A673 (cell line): ENCODE data around the gene PHTF2. TPM values are rescaled to one million over a fixed set of nuclear protein-coding genes. Genes with fewer than 3 reads are reported as not detected.

ENCODE experiments used
- BruUV-seq: library from RNA; stranded (reverse); fragments of 400-500 nt; replicated peaks from 2 replicates; lab custom pipeline; 2021; lab: Mats Ljungman, UMichigan
- CTCF ChIA-PET: fragments of 300-600 bp; sonication (Branson Sonifier 250); formaldehyde crosslinking; loops from one replicate; lab custom pipeline; 2022; ENCODE audit warnings: antibody characterized with exemption; lab: Charles Lee
- POLR2A ChIA-PET: fragments of 300-600 bp; sonication (Branson Sonifier 250); formaldehyde crosslinking; loops from one replicate; lab custom pipeline; 2022; ENCODE audit warnings: antibody characterized with exemption; ENCODE audit not compliant: low non-redundant PET; lab: Charles Lee
- DNase-seq: peaks from one replicate; pipeline ENCODE4 v3.0.0-alpha.2; 2015; ENCODE audit warnings: low spot score
- H3K27ac ChIP-seq: fragments of 200-600 bp; sonication (generic); 2 replicates; pipeline ENCODE4 v1.5.1; 2016; ENCODE audit warnings: mixed run types, low read depth, mild to moderate bottlenecking, mixed read lengths, antibody characterized with exemption, low read length; ENCODE audit not compliant: poor library complexity, severe bottlenecking
- H3K27me3 ChIP-seq: fragments of 200-600 bp; sonication (generic); replicated peaks from 2 replicates; pipeline ENCODE4 v1.6.1; 2017; ENCODE audit warnings: mixed run types, low read depth, mild to moderate bottlenecking, mixed read lengths, antibody characterized with exemption, low read length; ENCODE audit not compliant: insufficient read depth, poor library complexity
- H3K36me3 ChIP-seq: fragments of 200-600 bp; sonication (generic); 2 replicates; pipeline ENCODE4 v1.6.1; 2016; ENCODE audit warnings: mixed run types, mild to moderate bottlenecking, mixed read lengths, antibody characterized with exemption, low read length; ENCODE audit not compliant: insufficient read depth, poor library complexity, severe bottlenecking
- H3K4me1 ChIP-seq: fragments of 200-600 bp; sonication (generic); 2 replicates; pipeline ENCODE4 v1.6.1; 2017; ENCODE audit warnings: mixed run types, mild to moderate bottlenecking, mixed read lengths, antibody characterized with exemption, low read length; ENCODE audit not compliant: insufficient read depth, poor library complexity, severe bottlenecking
- H3K4me3 ChIP-seq: fragments of 200-600 bp; sonication (generic); 2 replicates; pipeline ENCODE4 v1.5.1; 2016; ENCODE audit warnings: low read depth, mixed run types, mild to moderate bottlenecking, mixed read lengths, low read length; ENCODE audit not compliant: poor library complexity, severe bottlenecking
- H3K9me3 ChIP-seq: fragments of 200-600 bp; sonication (generic); 2 replicates; pipeline ENCODE4 v1.6.1; 2016; ENCODE audit warnings: mixed run types, low read depth, mild to moderate bottlenecking, mixed read lengths, antibody characterized with exemption, low read length; ENCODE audit not compliant: poor library complexity, severe bottlenecking
- CTCF ChIP-seq: fragments of 300-800, 200-600 bp; sonication (generic); conservative IDR thresholded peaks from 2 replicates; pipeline ENCODE4 v1.5.1; 2017; ENCODE audit warnings: low read depth, mild to moderate bottlenecking, antibody characterized with exemption, low read length, moderate library complexity, mixed read lengths
- EZH2 ChIP-seq: fragments of 200-600 bp; sonication (generic); IDR thresholded peaks from 2 replicates; pipeline ENCODE4 v1.6.1; 2017; ENCODE audit warnings: borderline replicate concordance, low read depth, mild to moderate bottlenecking, mixed read lengths, antibody characterized with exemption, low read length; ENCODE audit not compliant: poor library complexity, severe bottlenecking
- intact Hi-C: fragments of 100-400 bp; cut with micrococcal nuclease; formaldehyde crosslinking; loops from one replicate; pipeline ENCODE4 v1.10.0; 2022; ENCODE audit not compliant: unreplicated experiment
- total RNA-seq: library from RNA; stranded (reverse); gene quantifications from 2 replicates; pipeline ENCODE4 v1.2.3, GENCODE V29; 2021

The PHTF2 gene
- total RNA-seq, 1 experiment from 2014 or later = 36.6 TPM

GRCh38 chr7:77838929-77839491 lies 40.4 kb downstream of the PHTF2 start:
- H3K4me1 ChIP-seq = peaks cover 3% of the 10 kb centered on the region
- TF ChIP-seq CTCF (no peak), EZH2 (no peak)
- H3K4me3 ChIP-seq = no peak overlapping the region
- no peak overlapping the region for H3K27ac ChIP-seq
- no peaks in the 10 kb centered on the region for H3K27me3 ChIP-seq
- POLR2A ChIA-PET = no interaction called here
- CTCF ChIA-PET = no interaction called here
- intact Hi-C loops = no loop called here
- no peaks in the 10 kb centered on the region for H3K36me3 ChIP-seq
- BruUV-seq = no TSS peak
- H3K9me3 ChIP-seq = no peaks in the 10 kb centered on the region
- peak; percentile 17 for DNase-seq

DNA sequence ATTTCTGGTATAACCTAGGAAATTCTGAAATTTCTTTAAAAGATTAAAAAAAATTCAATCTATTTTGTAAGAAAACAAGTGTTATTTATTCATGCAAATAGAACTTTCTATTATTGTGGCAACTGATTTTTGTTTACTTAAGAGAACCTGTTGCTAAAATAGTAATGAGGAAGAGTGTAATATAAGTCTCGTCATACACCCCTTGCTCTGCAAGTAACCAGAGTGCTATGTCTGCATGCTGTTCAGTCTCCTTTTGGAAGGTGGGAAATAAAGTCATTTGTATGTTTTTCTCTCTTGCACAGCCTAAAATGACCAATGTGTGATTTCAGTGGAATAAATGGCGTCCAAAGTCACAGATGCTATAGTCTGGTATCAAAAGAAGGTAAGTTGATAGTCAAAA lies 41.3 kb downstream of the PHTF2 start:
- H3K4me1 ChIP-seq = no peaks in the 10 kb centered on the region
- H3K27me3 ChIP-seq = no peaks in the 10 kb centered on the region
- TF ChIP-seq CTCF (no peak), EZH2 (no peak)
- BruUV-seq = no TSS peak
- POLR2A ChIA-PET = no interaction called here
- H3K9me3 ChIP-seq = no peaks in the 10 kb centered on the region
- CTCF ChIA-PET = no interaction called here
- H3K36me3 ChIP-seq = no peaks in the 10 kb centered on the region
- no peak overlapping the region for H3K27ac ChIP-seq
- intact Hi-C loops = no loop called here
- no peak for DNase-seq
- no peak overlapping the region for H3K4me3 ChIP-seq

DNA sequence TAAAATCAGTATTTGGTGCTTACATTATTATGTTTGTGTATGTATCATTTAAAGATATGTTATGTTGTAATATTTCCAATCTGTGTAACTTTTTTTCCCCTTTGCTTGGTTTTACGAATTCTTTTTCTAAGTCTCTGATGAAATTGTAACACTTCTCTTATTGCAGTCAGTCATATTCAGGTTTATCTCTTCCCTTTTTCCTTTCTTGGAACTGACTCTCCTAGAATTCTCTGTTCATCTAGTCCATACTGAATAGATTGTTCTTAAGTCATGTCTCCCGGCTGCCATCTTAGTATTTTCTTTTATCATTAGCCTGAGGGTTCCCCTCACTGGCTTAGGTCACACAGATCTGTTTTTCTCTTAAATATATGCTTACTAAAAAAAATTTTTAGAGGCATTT lies 44.6 kb downstream of the PHTF2 start:
- Histone ChIP-seq H3K9me3 (no peaks in the 10 kb centered on the region), H3K27me3 (no peaks in the 10 kb centered on the region), H3K4me1 (no peaks in the 10 kb centered on the region), H3K4me3 (no peak overlapping the region), H3K36me3 (no peaks in the 10 kb centered on the region), H3K27ac (no peak overlapping the region)
- CTCF ChIA-PET = no interaction called here
- intact Hi-C loops = no loop called here
- POLR2A ChIA-PET = no interaction called here
- BruUV-seq = no TSS peak
- TF ChIP-seq CTCF (no peak), EZH2 (no peak)
- no peak for DNase-seq
